Breast epithelium (tissue), 4 donors: ENCODE data around the gene PLA2G4D. TPM values are rescaled to one million over a fixed set of nuclear protein-coding genes. Genes with fewer than 3 reads are reported as not detected.

Source experiments
- DNase-seq, 2 donors: peaks; one replicate each; pipeline ENCODE4 v3.0.0-alpha.2; 2019; ENCODE audit warnings: low spot score in 2 of 2
- H3K27ac ChIP-seq, 2 donors: fragments of 200-600 bp; sonication (generic) in 1 of 2; one replicate each; pipeline ENCODE4 v1.5.1; 2016 to 2019; ENCODE audit warnings: mild to moderate bottlenecking in 1 of 2
- H3K27me3 ChIP-seq, 2 donors: fragments of 200-600 bp; sonication (generic) in 1 of 2; one replicate each; pipeline versions ENCODE4 v1.5.1 to v1.6.0; 2017 to 2019; ENCODE audit warnings: control low read depth in 1 of 2, mild to moderate bottlenecking in 1 of 2
- H3K36me3 ChIP-seq: fragments of 200-600 bp; one replicate; pipeline ENCODE4 v1.5.1; 2019
- H3K4me1 ChIP-seq, 2 donors: fragments of 200-600 bp; sonication (generic); one replicate each; pipeline ENCODE4 v1.5.1; 2016 to 2019; ENCODE audit warnings: control low read depth in 1 of 2
- H3K4me3 ChIP-seq, 3 donors: fragments of 200-600 bp; sonication (generic); 1 replicate in 2 of 3; 2 replicates in 1 of 3; pipeline ENCODE4 v1.5.1; 2016 to 2019; ENCODE audit warnings: mild to moderate bottlenecking in 3 of 3, moderate library complexity in 2 of 3
- H3K9me3 ChIP-seq, 2 donors: fragments of 200-600 bp; sonication (generic) in 1 of 2; one replicate each; pipeline ENCODE4 v1.5.1; 2016 to 2019; ENCODE audit warnings: control low read depth in 1 of 2
- POLR2A ChIP-seq: fragments of 450-650 bp; IDR thresholded peaks from one replicate; pipeline ENCODE4 v1.6.1; 2016; ENCODE audit warnings: antibody characterized with exemption, mild to moderate bottlenecking, moderate library complexity
- POLR2AphosphoS5 ChIP-seq, 3 donors: sonication (generic); formaldehyde crosslinking; IDR thresholded peaks; one replicate each; pipeline ENCODE4 v1.6.1; 2017; ENCODE audit warnings: antibody characterized with exemption in 3 of 3
- intact Hi-C: fragments of 100-400 bp; cut with DNase I; formaldehyde crosslinking; loops from one replicate; pipeline ENCODE4 v1.15.1; 2023; ENCODE audit warnings: low total_unique reads
- total RNA-seq, 3 donors: library from RNA; depleted of rRNA; stranded (reverse); fragments of >200 nt; gene quantifications; one replicate each; pipeline ENCODE4 v1.1.0, GENCODE V29; 2016
- TF ChIP-seq, protein P1 (sequence below), 3 donors: fragments of 450-650 bp; IDR thresholded peaks; one replicate each; pipeline ENCODE4 v1.5.1; 2016 to 2017; ENCODE audit warnings: antibody characterized with exemption in 3 of 3, mild to moderate bottlenecking in 3 of 3, moderate library complexity in 3 of 3

Gene PLA2G4D
- total RNA-seq, 3 donors from 2014 or later = not detected

DNA sequence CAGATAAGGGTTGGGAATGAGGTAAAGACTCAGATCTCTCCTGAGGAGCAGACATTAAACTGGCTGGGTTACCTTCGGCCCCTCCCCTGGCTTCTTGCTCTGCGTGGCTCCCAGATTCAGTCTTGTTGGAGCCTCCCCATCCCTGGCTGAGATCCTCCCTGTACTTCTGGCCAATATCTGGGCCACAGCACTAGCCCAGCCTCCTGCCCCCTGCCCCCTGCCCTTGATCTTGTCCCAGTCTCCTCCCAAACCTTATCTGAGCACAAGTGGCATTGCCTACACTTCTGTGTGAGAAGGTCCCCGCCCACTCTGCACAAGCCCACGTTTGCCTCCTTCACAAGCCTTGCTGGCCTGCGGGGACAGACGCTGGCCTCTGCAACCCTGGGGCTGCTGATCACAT, 45.2 kb upstream of the PLA2G4D start:
- H3K9me3 ChIP-seq = no peaks in the 10 kb centered on the region
- no peak overlapping the region for H3K4me3 ChIP-seq
- TF ChIP-seq POLR2AphosphoS5 (IDR thresholded peaks at IDR 0.05) (no peak), POLR2A (no peak)
- TF ChIP-seq, protein P1, sequence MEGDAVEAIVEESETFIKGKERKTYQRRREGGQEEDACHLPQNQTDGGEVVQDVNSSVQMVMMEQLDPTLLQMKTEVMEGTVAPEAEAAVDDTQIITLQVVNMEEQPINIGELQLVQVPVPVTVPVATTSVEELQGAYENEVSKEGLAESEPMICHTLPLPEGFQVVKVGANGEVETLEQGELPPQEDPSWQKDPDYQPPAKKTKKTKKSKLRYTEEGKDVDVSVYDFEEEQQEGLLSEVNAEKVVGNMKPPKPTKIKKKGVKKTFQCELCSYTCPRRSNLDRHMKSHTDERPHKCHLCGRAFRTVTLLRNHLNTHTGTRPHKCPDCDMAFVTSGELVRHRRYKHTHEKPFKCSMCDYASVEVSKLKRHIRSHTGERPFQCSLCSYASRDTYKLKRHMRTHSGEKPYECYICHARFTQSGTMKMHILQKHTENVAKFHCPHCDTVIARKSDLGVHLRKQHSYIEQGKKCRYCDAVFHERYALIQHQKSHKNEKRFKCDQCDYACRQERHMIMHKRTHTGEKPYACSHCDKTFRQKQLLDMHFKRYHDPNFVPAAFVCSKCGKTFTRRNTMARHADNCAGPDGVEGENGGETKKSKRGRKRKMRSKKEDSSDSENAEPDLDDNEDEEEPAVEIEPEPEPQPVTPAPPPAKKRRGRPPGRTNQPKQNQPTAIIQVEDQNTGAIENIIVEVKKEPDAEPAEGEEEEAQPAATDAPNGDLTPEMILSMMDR (IDR thresholded peaks at IDR 0.05) = no peak
- H3K27me3 ChIP-seq = no peaks in the 10 kb centered on the region
- no peak overlapping the region for H3K27ac ChIP-seq
- intact Hi-C loops = no loop called here
- no peaks in the 10 kb centered on the region for H3K36me3 ChIP-seq
- DNase-seq = no peak
- H3K4me1 ChIP-seq = no peaks in the 10 kb centered on the region

DNA sequence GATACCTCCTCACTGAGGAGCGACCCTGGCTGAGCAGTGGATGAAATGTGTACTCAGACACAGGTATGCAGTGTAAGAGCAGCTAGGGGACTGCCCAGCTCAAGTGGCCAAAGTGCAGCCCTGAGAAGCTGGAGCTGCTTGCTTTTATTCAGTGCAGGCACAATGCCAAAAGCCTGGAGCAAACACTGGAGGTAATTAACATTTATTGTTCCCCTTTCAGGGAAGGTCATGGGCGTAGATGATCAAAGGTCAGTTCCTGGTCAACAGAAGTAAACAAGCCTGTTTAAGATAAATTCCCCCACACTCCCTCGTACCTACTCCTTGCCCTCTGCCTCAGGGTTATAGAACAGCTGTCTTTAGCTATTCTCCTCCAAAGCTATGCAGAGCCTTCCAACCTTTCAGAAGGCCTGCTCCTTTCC, 44.6 kb upstream of the PLA2G4D start:
- no peak for DNase-seq

DNA sequence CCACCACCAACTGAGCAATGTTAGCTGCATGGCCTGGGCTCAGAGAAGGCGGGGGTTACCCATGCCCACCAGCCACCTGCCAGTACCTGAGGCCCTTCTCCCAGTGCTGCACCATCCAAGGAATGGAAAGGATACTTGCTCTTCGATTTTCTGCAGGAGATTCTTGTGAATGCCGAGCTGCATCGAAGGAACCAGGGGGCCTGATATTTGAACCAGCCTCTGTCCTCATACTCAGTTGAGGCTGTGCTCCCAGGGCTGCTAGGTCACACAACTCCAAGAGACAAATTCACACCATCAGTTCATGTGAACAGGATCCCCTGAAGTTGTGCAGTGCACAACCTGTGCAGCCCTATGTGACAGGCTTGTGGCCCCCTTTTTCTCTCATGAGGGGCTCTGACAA, 44.0 kb upstream of the PLA2G4D start:
- Histone ChIP-seq H3K4me3 (no peak overlapping the region), H3K36me3 (no peaks in the 10 kb centered on the region), H3K27ac (no peak overlapping the region), H3K4me1 (no peaks in the 10 kb centered on the region), H3K9me3 (no peaks in the 10 kb centered on the region), H3K27me3 (no peaks in the 10 kb centered on the region)
- TF ChIP-seq, protein P1 (IDR thresholded peaks at IDR 0.05) = no peak
- no peak for TF ChIP-seq POLR2AphosphoS5 (IDR thresholded peaks at IDR 0.05)
- no peak for TF ChIP-seq POLR2A
- DNase-seq = no peak
- intact Hi-C loops = no loop called here

More for the DNA sequence above, 44.6 kb upstream of the PLA2G4D start:
- Histone ChIP-seq H3K27me3 (no peaks in the 10 kb centered on the region), H3K4me1 (no peaks in the 10 kb centered on the region), H3K27ac (no peak overlapping the region), H3K9me3 (no peaks in the 10 kb centered on the region), H3K4me3 (no peak overlapping the region), H3K36me3 (no peaks in the 10 kb centered on the region)
- intact Hi-C loops = no loop called here
- TF ChIP-seq POLR2AphosphoS5 (IDR thresholded peaks at IDR 0.05) (no peak), POLR2A (no peak)
- TF ChIP-seq, protein P1 (IDR thresholded peaks at IDR 0.05) = no peak

DNA sequence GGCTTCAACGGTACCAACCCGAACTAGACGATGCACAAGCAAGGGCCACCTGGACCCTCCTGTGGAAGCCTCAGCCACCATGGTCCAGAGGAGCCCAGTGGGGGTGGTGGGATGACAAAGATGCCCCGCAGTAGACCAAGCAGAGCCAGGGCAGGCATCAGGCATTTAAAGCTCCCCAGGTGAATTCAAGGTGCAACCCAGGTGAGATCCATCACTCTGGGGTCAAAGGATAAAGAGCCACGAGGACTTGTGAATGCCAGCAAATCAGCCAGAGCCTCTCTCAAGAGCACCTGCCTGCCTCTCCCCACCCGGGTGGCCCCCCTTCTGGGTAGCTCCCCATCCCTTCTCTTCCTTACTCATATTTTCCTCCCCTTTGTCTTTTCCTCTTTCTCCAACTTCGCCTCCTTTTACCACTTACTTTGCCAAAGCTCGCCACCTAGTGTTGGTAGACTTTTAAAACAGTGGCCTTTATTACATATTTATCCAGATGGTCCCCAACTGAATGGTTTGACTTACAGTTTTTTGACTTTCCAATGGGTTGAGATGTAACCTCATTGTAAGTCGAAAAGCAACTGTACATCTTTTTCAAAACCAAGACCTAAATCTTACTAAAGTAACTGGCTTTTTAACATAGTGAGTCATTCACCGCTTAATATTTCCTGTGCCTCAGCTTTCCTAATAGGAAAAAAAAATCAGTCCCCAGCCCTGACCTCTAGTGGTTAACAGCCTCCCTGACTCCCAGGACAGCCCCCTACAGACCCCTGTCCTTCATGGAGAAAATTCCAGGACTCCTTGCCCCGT, 43.3 kb upstream of the PLA2G4D start:
- DNase-seq = no peak
- Histone ChIP-seq H3K4me3 (no peak overlapping the region), H3K36me3 (no peaks in the 10 kb centered on the region), H3K27me3 (no peaks in the 10 kb centered on the region), H3K9me3 (no peaks in the 10 kb centered on the region), H3K4me1 (no peaks in the 10 kb centered on the region), H3K27ac (no peak overlapping the region)
- TF ChIP-seq POLR2AphosphoS5 (IDR thresholded peaks at IDR 0.05) = no peak
- TF ChIP-seq, protein P1 (IDR thresholded peaks at IDR 0.05) = peak in 2 of 3 donors; percentile 49 to 54
- no peak for TF ChIP-seq POLR2A
- intact Hi-C loops = no loop called here

DNA sequence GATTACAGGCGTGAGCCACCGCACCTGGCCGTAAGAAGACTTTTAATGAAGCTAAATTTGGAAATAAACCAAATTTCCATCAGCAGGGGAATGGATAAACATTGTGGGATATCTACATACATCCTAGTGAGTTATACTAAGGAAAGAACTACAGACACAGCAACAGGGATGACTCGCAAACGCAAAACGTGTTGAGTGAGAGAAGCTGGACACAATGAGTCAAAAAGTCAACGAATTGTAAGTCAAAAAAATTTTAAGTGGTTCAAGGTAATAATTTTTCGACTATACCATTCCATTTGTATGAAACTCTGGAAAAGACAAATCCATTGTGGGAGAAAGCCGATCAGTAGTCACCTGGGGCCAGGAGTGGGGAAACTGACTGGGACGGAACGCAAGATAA, 42.2 kb upstream of the PLA2G4D start:
- intact Hi-C loops = no loop called here

More for the DNA sequence above, 42.2 kb upstream of the PLA2G4D start:
- TF ChIP-seq POLR2A = no peak
- no peak for TF ChIP-seq POLR2AphosphoS5 (IDR thresholded peaks at IDR 0.05)
- TF ChIP-seq, protein P1 (IDR thresholded peaks at IDR 0.05) = no peak
- Histone ChIP-seq H3K27ac (no peak overlapping the region), H3K27me3 (no peaks in the 10 kb centered on the region), H3K9me3 (no peaks in the 10 kb centered on the region), H3K4me1 (no peaks in the 10 kb centered on the region), H3K36me3 (no peaks in the 10 kb centered on the region), H3K4me3 (no peak overlapping the region)
- no peak for DNase-seq
